ENCODE data around the gene IL9.

Gene IL9

DNA sequence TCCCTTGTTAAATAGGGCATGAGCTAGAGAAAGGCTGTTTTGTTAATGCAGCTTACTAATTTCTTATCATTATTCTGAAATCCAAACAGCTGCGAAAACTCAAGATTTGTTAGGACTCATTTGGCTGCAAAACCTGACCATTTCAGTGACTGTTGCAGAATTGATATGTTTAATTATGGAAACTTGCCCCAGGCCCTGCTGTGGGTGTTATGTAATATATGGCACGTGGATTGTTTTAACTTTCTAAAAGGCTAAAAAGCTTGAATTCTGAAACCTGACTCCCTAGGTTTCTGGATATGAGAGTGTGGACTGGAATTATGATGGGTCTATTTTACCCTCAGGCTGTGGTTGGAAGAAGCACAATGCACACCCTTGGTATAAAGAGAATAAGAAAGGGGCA, 4.4 kb downstream of the IL9 start:
- DNase-seq (ENCODE audit: low read depth): no peak

DNA sequence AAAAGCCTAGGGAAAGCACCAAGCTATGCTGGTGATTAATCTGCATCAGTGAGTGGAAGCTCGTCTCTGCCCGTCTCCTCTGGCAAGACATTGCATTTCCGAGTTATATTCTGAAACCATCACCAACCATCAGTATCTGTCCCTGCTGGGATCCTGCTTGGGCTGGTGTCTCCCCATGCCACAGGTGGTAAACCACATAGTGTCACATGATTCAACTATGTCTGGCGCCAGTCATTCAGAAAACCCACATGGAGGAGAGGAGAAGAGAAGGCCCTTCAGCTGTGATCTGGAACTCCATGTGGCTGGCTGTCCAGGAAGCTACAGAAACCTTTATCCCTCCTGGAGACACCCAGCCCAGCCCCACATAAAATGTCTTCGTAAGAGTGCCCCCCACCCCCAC, 4.8 kb downstream of the IL9 start:
- DNase-seq (ENCODE audit: low read depth): no peak

DNA sequence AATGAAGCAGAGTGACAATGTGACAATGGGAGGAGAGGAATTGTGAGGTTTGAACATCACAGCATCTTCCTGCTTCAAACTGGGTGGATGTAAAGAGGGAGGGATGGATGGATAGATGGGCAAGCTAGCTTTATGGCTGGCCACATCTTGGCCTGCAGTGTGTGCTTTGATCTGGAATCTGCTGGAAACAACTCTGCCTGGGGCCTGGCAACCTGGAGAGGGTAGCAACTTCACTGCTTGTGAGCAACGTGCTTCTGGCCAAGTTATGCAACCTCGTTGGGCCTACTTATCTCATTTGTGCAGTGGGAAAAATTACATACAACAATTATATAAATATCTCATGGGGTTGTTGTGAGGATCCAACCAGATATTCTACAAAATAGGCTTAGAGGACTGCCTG, 5.3 kb downstream of the IL9 start:
- no peak for DNase-seq (ENCODE audit: low read depth)

DNA sequence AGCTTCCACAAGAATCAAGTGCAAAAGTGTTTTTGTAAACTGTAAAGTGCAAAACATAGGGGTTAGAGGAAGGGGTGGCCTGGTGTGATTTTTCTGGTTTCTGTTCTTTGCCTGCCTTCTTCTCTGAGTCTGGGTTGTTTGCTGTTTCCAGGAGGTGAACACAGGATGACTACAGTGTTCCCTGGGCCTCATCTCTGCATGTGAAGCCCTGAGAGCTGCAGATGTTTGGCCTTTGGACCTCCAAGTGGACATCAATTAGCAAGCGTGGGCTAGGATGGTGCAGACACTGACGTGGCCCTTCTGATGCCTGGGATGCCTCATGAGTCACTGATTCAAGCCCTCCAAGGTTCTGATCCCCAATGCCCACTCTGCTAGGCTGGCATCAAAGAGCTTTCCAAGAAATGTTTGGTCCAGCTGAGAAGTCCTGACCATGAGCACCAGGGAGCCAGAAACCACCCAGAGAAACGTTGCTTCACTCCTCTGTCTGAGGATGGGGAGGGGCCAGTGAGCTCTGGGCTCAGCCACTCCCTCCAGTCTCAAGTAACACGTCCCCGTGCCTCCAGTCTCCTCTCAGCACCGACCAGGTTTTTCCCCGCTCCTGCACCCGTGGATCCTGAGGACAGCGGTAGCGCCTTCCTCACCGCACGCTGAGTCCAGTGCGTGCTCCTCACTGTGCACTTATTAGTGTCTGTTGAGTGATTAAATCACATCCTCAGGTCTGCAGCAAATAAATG, 7.6 kb downstream of the IL9 start:
- peak; percentile 8 for DNase-seq (ENCODE audit: low read depth)

DNA sequence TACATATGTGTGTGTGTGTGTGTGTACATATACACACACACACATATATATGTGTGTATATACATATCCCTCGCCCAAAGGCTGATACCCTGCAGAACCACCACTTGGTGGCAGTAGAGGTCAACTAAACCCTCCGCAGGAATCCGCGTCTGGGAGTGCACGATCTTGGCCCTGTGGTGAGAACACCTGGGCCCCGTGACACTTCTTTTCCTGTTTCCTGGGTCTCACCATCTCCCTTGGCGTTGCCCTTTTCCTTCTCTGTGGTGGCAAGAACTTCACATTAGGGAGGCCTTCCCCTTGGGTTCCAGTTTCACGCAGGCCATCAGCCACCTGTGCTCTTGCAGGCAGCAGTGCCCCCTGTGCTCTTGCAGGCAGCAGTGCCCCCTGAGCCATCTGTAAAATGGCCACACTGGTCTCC, 8.2 kb downstream of the IL9 start:
- no peak for DNase-seq (ENCODE audit: low read depth)

DNA sequence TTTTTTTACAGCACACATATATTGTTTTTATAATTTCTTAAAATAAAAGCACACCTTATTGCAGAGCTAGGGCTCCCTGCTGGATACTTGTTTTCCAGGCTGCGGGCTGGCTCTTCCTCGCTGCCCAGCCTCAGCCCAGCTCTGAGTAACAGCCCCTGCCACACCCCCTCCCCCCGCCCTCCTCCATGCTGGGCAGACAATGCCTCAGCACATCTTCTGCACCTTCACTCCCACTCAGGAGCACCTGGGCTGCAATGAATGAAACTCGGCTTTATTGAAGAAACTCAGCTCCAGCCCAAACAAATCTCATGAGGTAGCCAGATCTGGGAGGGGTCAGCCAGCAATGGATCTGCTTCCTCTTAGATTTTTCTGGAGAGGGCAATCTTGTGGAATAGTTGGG, 9.5 kb downstream of the IL9 start:
- DNase-seq (ENCODE audit: low read depth): no peak

DNA sequence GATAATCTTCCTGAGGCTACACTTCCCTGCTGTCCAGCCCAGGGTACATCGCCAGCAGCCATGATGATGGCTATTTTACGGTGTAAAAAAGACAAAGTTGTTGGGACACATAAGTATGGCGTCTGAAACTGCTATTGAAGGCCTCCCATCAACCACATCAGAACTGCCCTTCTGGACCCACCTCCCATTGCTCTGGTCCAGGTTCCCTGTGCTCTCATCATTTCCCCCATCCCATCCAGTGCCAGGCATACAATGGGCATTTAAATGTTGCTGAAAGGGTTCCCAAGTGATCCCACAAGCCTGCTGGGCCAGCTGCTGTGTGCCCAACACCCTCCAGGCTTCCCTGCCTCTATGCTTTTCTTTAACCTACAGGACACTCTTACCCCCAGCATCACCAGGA, 10.6 kb downstream of the IL9 start:
- DNase-seq (ENCODE audit: low read depth): no peak

DNA sequence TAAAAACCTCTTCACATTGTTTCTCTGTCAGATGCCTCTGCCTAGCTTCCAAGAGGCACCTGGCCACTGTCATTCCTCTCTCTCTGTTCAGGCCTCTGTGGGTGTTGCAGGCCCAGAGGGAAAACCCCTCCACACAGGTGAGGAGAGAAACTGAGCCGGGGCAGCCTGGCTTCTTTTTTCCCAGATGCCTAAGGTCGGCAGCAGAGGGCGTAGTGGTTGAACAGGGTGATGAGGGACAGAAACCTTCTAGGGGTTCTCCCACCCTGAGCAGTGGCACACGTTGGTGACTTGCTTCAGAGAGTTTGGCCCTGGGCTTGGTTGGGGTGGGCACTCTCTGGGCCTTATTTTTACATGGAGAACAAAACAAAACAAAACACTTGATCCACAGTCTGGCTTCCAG, 12.2 kb downstream of the IL9 start:
- no peak for DNase-seq (ENCODE audit: low read depth)

DNA sequence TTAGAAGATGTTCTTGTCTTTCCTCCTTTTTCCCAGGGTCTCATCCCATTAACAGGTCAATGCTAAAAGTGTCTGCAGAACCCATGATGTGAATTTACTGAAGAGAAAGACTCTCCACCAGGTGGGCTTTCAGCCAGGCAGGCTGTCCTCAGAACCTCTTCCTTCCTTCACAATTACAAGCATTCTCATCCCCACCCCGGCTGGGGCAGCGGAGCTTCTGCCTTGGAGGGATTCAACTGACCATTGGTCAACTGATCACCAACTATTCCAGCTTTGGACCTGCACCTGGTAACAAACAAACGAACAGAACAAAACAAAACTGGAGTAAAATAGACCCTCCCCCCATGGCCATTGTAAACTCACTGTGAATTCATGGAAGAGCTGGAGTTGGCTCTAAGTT, 12.6 kb downstream of the IL9 start:
- DNase-seq (ENCODE audit: low read depth): no peak

DNA sequence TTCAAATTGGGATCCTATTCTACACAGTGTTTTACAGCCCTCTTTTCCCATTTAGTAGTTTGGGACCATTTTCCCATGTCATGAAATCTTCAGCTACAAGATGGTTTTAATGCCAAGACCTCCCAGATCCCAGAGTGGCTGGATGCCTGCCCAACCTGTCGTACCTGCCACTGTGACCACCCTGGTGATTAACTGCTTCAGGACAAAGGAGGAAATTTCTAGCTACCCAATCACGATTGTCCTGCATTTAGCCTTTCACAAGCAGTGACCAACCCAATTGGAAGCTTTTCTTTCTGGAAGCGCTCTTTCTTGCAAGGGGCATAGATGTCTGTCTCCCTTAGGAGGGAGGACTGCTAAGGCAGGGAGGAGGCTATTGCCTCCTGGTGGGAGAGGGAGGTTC, 13.8 kb downstream of the IL9 start:
- DNase-seq (ENCODE audit: low read depth): no peak

DNA sequence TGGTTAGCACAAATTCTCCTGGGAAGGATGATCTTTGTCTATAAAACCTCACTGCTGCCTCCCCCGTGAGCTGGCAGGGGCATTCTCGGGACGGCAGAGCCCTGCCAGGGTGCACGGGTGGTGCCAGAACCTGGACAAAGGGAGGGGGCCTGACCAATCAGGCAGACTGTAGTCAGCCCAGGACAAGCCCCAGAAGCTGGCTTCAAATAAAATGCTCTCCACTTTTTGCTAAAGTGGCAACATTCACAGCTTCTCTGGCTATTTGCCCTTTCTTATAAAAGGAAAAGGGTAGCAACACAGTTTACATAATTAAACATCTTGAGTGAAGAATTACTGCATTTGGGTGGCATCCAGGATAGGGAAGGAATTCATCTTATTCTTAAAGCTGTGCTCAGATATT, 14.4 kb downstream of the IL9 start:
- no peak for DNase-seq (ENCODE audit: low read depth)

DNA sequence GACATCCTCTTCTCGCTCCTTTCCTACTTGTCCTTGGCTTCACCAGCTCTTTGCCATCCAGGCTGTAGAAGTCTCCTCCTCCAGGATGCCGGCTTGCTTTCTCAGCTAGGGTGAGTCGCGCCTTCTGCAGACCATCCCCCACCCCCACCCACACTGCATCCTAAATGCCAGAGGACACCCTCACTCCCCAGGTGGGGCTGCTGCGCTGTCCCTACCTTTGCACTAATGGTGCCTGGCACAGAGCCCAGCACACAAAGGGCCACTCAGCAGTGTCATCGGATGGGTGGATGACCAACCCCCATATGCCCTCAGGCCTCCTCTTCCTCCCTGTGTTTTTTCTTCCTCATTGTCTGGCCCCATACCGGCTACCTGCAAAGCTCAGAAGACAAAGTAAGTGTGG, 14.8 kb downstream of the IL9 start:
- DNase-seq (ENCODE audit: low read depth): no peak

DNA sequence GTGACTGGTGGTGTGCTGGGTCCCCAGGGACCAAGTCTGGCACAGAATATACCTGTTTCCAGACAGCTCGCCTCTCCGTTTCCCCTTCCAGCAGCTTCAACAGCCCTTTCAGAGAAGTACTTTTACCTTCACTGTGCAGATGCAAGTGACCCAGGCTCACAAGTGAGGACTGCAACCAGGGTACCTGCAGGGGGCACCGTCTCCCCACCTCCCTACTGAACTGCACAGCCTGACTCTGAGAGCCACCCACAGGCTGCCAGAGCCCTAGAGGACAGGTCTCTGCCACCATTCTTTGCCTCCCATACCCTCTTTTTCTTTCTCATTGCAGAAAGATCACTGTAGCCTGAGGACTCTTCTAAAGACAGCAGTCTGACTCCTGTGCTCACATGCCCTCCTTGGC, 15.4 kb downstream of the IL9 start:
- DNase-seq (ENCODE audit: low read depth): no peak

DNA sequence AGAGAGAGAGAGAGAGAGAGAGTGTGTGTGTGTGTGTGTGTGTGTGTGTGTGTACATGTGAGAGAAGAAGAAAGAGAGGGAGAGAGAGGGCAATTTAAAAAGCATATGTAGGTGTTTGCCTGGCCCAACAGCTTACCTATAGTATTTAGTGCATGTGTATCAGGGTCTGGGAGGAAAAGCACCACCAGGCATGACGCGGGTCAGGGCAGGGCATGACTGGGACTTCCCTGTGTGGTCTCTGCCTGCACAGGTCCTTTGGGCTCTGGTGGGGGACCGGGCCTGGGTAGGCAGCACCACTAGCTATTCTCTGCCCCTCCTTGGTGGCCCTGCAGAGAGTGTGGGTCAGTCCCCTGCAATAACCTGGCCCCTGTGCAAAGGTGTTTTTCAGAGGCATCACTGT, 16.1 kb downstream of the IL9 start:
- no peak for DNase-seq (ENCODE audit: low read depth)

DNA sequence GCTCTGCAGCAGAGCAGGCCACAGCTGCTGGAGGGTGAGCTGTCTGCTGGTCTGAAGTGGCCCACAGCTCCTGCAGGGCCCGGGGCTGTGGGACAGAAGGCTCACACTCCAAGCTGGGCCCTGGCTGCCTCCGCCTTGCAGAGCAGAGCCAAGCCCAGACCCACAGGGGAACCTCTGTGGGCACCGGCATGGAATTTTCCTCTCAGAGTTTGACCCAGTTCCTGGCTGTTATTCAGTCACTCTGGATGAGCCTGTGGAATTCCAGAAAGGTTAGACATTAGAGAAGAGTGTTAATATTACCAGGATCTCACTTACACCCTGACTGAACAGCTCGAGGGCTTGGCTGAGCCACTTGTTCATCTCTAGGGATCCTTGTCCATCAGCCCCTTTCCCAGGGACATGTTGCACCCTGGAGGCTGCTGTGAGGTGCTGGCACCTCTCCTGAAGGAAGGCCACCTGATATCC, 17.5 kb downstream of the IL9 start:
- DNase-seq (ENCODE audit: low read depth): no peak

DNA sequence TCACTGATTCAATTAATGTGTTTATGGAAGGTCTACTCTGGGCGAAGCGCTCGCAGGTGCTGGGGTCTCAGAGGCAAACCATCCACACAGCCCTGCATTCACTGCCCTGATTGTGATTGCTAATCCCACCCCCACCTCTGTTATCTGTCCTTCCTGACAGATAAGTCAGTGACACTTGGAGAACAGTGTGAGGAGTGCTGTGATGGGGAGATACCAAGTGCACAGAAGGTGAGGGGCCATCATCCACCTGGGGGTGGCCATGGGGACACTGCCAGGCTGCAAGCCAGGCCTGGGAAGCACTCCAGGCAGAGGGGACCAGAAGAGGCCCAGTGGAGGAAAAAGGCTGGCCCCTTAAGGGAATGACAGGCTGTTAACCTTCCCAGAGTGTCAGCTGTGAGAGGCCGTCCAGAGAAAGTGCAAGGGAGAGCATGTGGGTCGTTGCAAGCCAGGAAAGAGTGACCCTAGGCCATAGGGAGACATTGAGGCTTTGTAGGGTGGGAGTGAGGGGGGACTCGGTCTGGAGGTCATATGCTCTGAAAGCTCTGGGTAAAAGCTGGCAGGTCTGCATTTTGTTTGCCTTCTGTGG, 18.0 kb downstream of the IL9 start:
- DNase-seq (ENCODE audit: low read depth): no peak

DNA sequence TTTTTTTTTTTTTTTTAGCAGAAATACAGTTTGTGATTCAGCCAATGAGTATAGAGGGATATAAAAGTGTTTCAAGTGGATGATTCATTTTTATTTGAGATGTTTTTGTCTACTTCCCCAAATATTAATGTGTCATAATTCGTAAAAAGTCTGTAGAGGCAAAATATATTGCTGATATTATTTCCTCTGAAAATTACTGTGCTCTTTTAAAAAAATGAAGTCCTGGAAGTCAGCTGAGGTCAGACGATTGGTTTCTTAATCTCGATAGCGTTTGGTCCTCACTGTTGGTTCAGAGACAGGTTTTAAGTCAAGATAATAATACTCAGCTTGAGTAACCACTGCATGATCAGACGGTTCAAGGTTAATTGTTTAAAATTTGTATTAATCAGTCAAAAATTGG, 19.5 kb downstream of the IL9 start:
- no peak for DNase-seq (ENCODE audit: low read depth)

DNA sequence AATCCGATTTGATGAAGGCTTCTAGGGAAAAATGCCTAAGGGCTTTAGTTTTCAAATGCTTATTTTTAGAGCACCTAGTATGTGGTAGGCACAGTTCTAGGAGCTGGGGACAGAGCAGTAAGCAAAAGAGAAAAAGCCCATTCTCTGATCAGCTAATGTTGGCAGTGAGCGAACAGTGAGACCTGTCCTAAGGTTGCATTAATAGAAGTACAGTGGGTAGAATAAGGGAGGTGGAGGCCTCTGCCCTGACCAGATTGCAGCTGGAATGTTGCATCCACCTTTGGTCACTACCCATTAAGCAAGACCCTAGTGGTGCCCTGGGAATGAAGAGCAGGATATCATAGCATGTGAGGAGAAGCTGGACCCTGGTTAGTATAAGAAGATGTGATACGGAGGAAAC, 20.1 kb downstream of the IL9 start:
- no peak for DNase-seq (ENCODE audit: low read depth)

DNA sequence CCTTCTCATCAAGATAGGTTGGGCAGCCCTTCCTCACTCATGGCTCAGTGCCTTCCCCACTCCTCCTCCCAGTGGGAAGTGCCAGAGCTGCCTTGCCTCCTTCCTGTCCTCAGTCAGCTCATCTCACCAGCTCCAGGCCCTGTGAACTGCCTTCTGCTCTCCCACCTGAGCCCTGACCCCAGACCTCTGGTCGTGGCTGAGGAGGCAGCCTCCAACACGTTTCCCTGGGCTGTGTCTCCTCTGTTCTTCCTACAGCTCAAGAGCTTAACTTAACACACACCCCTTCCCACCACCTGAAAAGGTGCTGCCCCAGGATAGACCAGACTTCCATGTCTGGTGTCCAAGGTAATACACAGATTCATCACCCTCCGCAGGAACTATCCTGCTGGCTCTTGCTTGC, 21.2 kb downstream of the IL9 start:
- no peak for DNase-seq (ENCODE audit: low read depth)

DNA sequence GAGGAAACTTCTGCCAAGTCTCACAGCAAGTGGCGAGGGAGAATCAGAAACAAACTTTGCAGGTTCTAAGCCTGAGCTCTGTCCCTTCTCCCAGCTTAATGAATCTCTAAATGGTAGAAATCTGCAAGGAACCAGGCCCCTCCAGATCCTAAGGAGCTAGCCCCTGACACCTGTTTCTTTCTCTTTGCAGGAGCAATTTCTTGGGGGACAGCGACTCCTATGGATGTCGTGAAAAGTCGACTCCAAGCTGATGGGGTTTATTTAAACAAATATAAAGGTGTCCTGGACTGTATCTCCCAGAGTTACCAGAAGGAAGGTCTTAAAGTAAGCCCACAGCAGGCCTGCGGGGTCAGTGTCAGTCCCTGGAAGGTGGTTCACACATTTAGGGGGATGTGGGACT, 21.8 kb downstream of the IL9 start:
- no peak for DNase-seq (ENCODE audit: low read depth)

DNA sequence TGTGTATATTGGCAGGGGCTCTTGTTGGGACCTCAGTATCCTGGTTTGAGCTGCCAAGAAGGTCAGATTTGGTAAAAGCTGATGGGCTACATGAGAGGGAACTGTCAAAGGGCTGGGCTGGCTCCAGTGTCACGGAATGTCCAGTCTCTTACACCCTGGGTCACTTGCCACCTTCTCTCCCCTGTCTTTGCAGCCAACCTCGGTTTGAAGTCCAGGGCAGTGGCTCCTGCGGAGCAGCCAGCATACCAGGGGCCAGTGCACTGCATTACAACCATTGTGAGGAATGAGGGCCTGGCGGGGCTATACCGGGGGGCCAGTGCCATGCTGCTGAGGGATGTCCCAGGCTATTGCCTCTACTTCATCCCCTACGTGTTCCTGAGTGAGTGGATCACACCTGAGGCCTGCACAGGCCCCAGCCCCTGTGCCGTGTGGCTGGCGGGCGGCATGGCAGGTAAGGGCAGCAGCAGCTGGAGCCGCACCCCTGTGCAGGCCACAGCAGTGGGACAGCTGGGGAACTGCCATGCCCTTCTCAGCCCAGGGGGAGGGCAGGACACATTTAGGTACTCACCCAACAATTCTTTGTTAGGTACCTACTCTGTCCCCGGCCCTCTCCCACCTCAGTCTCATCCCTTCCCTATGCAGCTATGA, 24.2 kb downstream of the IL9 start:
- no peak for DNase-seq (ENCODE audit: low read depth)

DNA sequence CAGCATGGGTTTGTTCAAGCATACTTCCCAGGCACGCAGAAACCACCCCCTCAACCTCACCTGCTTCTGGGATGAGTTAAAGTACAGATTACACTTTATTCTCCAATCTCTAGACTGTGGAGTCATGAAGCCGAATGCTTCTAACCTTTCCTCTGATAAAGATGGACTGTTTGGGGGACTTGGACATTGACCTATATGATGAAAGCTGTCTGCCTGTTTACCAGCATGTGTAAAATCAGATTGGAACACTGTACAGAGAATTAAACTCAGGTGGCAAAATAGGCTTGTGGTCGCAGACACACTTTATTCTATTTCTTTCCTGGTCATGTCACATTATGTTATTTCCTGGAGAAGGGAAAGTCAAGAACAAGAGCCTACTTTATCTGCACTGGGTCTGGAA, 25.7 kb downstream of the IL9 start:
- no peak for DNase-seq (ENCODE audit: low read depth)

DNA sequence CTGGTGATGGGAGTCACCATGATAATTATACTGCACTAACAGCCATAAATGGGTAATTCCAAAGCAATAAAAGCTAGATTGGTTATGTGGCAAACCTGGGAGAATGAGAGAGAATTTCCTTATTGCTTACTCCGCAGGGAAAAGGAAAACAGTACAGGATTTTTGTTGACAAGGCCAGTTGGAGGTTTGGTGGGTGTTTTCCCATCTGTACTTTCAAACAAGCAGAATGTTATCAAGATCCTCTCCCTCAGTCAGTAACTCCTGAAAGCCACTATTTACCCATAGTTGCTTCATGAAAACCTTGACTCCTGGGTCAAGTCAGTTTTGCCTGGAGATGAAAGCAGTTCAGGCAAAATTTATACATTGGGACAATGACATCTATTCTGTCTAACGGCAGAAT, 26.4 kb downstream of the IL9 start:
- no peak for DNase-seq (ENCODE audit: low read depth)

DNA sequence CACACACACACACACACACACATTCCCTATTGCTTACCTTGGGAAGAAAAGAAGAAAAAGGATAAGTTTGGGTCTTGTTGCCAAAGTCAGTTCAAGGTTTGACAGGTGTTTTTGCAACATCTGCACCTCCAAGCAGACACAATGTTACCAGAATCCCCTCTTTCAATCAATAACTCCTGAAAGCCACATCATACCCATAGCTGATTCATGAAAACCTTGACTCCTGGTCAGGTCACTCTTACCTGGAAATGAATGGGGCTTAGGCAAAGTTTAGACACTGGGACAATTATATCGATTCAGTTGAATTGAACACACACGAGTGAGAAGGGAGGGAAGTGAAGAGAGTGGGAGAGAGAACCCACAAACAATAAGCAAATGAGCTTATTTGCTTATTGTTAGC, 27.0 kb downstream of the IL9 start:
- DNase-seq (ENCODE audit: low read depth): no peak
